Ishikawa (cell line): Measurements from ENCODE around the gene EDARADD.

ENCODE experiments used
- CEBPB ChIP-seq: IDR thresholded peaks from 2 replicates; pipeline ENCODE4 v1.6.1; 2012
- EP300 ChIP-seq: IDR thresholded peaks from 2 replicates; pipeline ENCODE4 v1.6.1; 2012; ENCODE audit warnings: borderline replicate concordance
- MAX ChIP-seq: IDR thresholded peaks from 2 replicates; pipeline ENCODE4 v1.6.1; 2012
- RAD21 ChIP-seq: IDR thresholded peaks from 2 replicates; pipeline ENCODE4 v1.6.1; 2012; ENCODE audit warnings: low read depth
- TAF1 ChIP-seq: IDR thresholded peaks from 2 replicates; pipeline ENCODE4 v1.6.1; 2012; ENCODE audit warnings: low read depth, mild to moderate bottlenecking
- YY1 ChIP-seq: IDR thresholded peaks from 2 replicates; pipeline ENCODE4 v1.6.1; 2012; ENCODE audit warnings: low read depth
- ZBTB7A ChIP-seq: IDR thresholded peaks from 2 replicates; pipeline ENCODE4 v1.6.1; 2012; ENCODE audit warnings: low read depth

GRCh38 chr1:236497908-236498307 lies 103.8 kb downstream of the EDARADD start:
- TF ChIP-seq EP300 (no peak), YY1 (no peak), RAD21 (no peak), MAX (no peak), TAF1 (no peak), CEBPB (no peak), ZBTB7A (no peak)
